IPS DF 6.9 (cell line): Measurements from ENCODE around the gene PIK3R4.
A peak's percentile ranks its signal among the peaks of the same experiment; 100 is the strongest.

Experiments
- DNase-seq: peaks from one replicate; pipeline ENCODE4 v3.0.0-alpha.2; 2013; ENCODE audit warnings: low read depth, low spot score
- H3K27ac ChIP-seq: one replicate; pipeline ENCODE4 v1.5.1; 2013; ENCODE audit warnings: low read length, control low read depth
- H3K27me3 ChIP-seq: 2 replicates; pipeline ENCODE4 v1.6.1; 2013; ENCODE audit warnings: mild to moderate bottlenecking, low read length; ENCODE audit not compliant: control insufficient read depth, insufficient read depth
- H3K36me3 ChIP-seq: 2 replicates; pipeline ENCODE4 v1.6.1; 2013; ENCODE audit warnings: low read length; ENCODE audit not compliant: control insufficient read depth, insufficient read depth
- H3K4me1 ChIP-seq: 2 replicates; pipeline ENCODE4 v1.6.1; 2013; ENCODE audit warnings: low read length; ENCODE audit not compliant: control insufficient read depth, insufficient read depth
- H3K4me3 ChIP-seq: 2 replicates; pipeline ENCODE4 v1.5.1; 2013; ENCODE audit warnings: mild to moderate bottlenecking, low read length
- H3K9me3 ChIP-seq: 2 replicates; pipeline ENCODE4 v1.6.1; 2013; ENCODE audit warnings: low read length, inconsistent platforms; ENCODE audit not compliant: control insufficient read depth, insufficient read depth
- WGBS: extraction: QIAGEN DNeasy Blood & Tissue Kit; methylation state at CpG from one replicate; pipeline ENCODE4 v1.1.7; 2013; ENCODE audit warnings: mixed read lengths, missing lambda C conversion rate; ENCODE audit not compliant: insufficient read length, insufficient coverage; 5-methylcytosine and 5-hydroxymethylcytosine counted together

The PIK3R4 gene

GRCh38 chr3:130772129-130772528 lies 25.5 kb upstream of the PIK3R4 start:
- DNase-seq: no peak
- no peak overlapping the region for H3K4me3 ChIP-seq
- no peaks in the 10 kb centered on the region for H3K36me3 ChIP-seq
- H3K9me3 ChIP-seq: no peaks in the 10 kb centered on the region
- H3K27ac ChIP-seq: no peak overlapping the region
- H3K27me3 ChIP-seq: no peaks in the 10 kb centered on the region
- no peaks in the 10 kb centered on the region for H3K4me1 ChIP-seq

DNA sequence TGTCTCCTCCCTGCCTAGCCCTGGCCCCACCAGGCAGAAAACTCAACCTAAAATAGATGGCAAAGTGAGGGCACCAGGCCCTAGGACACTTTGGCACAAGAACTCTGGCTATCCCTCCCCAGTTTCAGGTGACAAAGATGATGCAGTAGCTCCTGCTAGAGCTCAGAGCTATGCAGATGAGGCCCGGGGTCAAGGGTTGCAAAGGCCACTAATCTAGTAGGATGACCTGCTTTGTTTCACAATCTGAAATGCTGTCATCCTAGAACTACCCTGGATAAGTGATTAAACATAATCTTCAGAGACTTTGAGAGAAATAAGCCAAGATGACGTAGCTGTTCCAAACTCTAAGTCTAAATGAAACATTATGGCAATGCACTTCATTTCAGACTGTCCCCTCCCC lies 24.0 kb upstream of the PIK3R4 start:
- no peaks in the 10 kb centered on the region for H3K36me3 ChIP-seq
- no CpG with 5 or more reads among the region's 2 CpGs for WGBS

GRCh38 chr3:130761730-130762311 lies 15.2 kb upstream of the PIK3R4 start:
- no peaks in the 10 kb centered on the region for H3K4me1 ChIP-seq
- DNase-seq: no peak
- no peaks in the 10 kb centered on the region for H3K27me3 ChIP-seq
- H3K9me3 ChIP-seq: no peaks in the 10 kb centered on the region
- H3K4me3 ChIP-seq: no peak overlapping the region
- H3K27ac ChIP-seq: no peak overlapping the region
- no peaks in the 10 kb centered on the region for H3K36me3 ChIP-seq
- WGBS: no CpG with 5 or more reads among the region's 9 CpGs

More for the DNA sequence above, 24.0 kb upstream of the PIK3R4 start:
- DNase-seq: no peak
- Histone ChIP-seq H3K4me1 (no peaks in the 10 kb centered on the region), H3K27ac (no peak overlapping the region), H3K9me3 (no peaks in the 10 kb centered on the region), H3K27me3 (no peaks in the 10 kb centered on the region), H3K4me3 (no peak overlapping the region)

DNA sequence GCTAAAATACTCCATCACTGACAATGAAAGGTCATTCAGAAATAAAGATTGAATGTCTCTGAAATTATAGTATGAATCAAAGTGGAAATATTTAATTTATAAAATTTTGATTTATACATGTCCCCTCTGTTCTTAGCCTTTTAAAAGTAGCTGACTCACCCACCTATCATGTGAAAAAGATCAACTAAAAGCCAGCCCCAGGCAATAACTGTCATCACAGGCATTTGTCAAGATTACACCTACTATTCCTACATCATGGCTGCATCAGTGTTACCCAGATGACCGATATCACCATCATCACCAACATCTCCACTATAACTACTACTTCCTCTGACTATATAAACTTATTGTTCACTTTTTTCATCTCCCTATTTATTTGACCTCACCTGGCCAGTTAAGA lies 14.3 kb upstream of the PIK3R4 start:
- Histone ChIP-seq H3K27ac (no peak overlapping the region), H3K36me3 (no peaks in the 10 kb centered on the region), H3K27me3 (no peaks in the 10 kb centered on the region), H3K9me3 (no peaks in the 10 kb centered on the region), H3K4me1 (no peaks in the 10 kb centered on the region), H3K4me3 (no peak overlapping the region)
- 100% methylated on average over 1 of the region's 1 CpG for WGBS
- no peak for DNase-seq

DNA sequence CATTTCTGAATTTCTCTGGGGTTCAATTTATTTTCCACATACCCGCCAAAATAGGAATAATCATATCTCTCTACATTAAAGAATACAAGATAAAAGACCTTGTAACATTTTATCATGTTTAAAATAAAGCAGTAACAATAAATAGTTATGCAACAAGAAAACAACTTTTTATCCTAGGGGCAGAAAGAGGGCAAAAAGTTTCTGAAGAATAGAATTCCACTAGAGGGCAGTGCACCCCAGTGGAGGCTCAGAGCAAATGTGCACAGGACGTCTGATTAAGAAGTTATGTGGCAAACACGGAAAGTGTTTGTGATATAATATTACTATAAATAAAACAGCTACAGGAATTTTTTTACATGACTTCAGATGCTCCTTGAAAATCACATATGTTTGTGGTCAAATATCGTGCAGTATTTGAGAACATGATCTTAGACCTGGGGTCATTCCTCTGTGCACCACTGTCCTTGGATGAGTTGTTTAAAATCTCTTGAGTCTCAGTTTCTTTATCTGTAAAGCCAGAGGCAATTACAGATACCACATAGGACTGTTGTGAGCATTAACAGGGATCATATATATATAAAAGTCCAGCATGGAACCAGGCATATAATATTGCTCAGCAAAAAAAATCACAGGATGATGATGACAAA lies 13.2 kb upstream of the PIK3R4 start:
- H3K9me3 ChIP-seq: no peaks in the 10 kb centered on the region
- H3K27me3 ChIP-seq: no peaks in the 10 kb centered on the region
- no peak overlapping the region for H3K27ac ChIP-seq
- WGBS: no CpG with 5 or more reads among the region's 4 CpGs
- H3K4me3 ChIP-seq: no peak overlapping the region
- no peaks in the 10 kb centered on the region for H3K4me1 ChIP-seq
- DNase-seq: peak; percentile 20
- no peaks in the 10 kb centered on the region for H3K36me3 ChIP-seq

DNA sequence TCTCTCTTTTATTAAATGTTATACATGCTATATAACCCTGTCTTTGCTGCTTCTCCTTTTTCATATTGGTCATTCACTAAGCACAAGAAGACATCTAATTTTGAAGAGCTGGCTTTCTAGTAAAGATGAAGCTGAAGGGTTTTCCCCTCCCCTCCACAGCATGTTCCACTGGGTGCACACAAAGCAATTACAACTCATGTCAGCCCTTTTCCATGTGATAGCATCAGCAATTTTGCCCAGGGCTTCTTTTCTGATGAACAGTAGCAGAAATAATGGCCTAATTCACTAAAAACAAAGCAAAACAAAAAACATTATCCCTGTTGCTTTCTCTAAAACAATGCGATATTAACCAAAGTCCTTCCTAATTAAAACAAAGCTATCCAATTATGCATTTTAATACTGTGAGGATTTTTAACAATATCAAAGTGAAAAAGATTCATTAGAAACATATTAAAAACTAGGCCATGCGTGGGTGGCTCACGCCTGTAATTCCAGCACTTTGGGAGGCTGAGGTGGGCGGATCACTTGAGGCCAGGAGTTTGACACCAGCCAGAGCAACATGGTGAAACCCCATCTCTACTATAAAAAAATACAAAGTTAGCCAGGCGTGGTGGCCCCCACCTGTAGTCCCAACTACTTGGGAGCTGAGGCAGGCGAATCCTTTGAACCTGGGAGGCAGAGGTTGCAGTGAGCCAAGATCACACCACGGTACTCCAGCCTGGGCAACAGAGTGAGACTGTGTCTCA lies 12.2 kb upstream of the PIK3R4 start:
- no peak for DNase-seq
- Histone ChIP-seq H3K9me3 (no peaks in the 10 kb centered on the region), H3K4me1 (no peaks in the 10 kb centered on the region), H3K36me3 (no peaks in the 10 kb centered on the region), H3K27me3 (no peaks in the 10 kb centered on the region), H3K27ac (no peak overlapping the region), H3K4me3 (no peak overlapping the region)
- WGBS: no CpG with 5 or more reads among the region's 7 CpGs

DNA sequence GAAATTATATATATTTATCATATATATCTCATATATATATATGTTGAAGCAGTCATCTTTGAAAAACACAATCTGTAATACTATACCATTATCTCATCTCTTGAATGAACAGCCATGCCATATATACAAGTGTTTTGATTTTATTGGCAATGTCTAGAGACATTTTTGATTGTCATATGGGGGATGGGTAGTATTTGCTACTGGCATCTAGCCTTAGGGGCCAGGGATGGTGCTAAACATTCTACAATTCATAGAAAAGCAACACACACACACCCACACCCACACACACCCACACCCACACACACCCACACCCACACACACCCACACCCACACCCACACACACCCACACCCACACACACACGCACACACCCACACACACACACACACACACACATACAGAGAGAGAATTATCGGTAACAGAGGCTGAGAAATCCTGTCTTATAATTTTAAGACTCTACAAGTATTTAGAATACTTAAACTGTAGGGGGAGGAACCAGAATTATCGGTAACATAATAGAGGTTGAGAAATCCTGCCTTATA lies 11.1 kb upstream of the PIK3R4 start:
- no CpG with 5 or more reads among the region's 3 CpGs for WGBS

GRCh38 chr3:130755666-130756065 lies 9.0 kb upstream of the PIK3R4 start:
- Histone ChIP-seq H3K36me3 (no peaks in the 10 kb centered on the region), H3K4me1 (no peaks in the 10 kb centered on the region), H3K27me3 (no peaks in the 10 kb centered on the region), H3K9me3 (no peaks in the 10 kb centered on the region), H3K4me3 (no peak overlapping the region), H3K27ac (no peak overlapping the region)
- no CpG with 5 or more reads among the region's 5 CpGs for WGBS
- no peak for DNase-seq

More for the DNA sequence above, 11.1 kb upstream of the PIK3R4 start:
- no peak for DNase-seq
- Histone ChIP-seq H3K4me3 (no peak overlapping the region), H3K9me3 (no peaks in the 10 kb centered on the region), H3K27me3 (no peaks in the 10 kb centered on the region), H3K27ac (no peak overlapping the region), H3K4me1 (no peaks in the 10 kb centered on the region), H3K36me3 (no peaks in the 10 kb centered on the region)

DNA sequence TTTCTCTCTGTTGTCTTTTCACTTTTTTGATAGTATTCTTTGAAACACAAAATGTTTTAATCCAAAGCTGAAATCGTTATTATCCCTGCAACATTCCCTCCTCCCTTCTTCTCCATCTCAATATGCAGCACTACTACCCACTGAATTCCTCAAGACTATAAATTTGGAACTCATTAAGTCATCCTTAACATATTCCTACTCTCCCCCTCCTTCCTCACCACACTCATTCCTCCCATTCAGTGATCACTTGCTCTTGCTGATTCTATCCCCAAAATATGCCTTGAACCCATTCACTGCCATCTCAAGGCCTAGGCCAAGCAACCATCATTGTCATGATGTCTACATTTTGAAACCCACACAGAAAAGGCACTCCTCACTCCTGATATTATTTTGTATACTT lies 2.4 kb upstream of the PIK3R4 start:
- no peaks in the 10 kb centered on the region for H3K4me1 ChIP-seq
- DNase-seq: no peak
- no peak overlapping the region for H3K27ac ChIP-seq
- whole genome bisulfite sequencing: no CpG with 5 or more reads among the region's 1 CpG
- no peaks in the 10 kb centered on the region for H3K27me3 ChIP-seq
- H3K4me3 ChIP-seq: no peak overlapping the region
- no peaks in the 10 kb centered on the region for H3K9me3 ChIP-seq
- no peaks in the 10 kb centered on the region for H3K36me3 ChIP-seq

- no peaks in the 10 kb centered on the region for H3K4me1 ChIP-seq
- H3K4me3 ChIP-seq: no peak overlapping the region
- H3K36me3 ChIP-seq: no peaks in the 10 kb centered on the region
- no peaks in the 10 kb centered on the region for H3K27me3 ChIP-seq
- no peaks in the 10 kb centered on the region for H3K9me3 ChIP-seq
- no peak overlapping the region for H3K27ac ChIP-seq
- WGBS: no CpG with 5 or more reads among the region's 3 CpGs
- DNase-seq: no peak
Observed at GRCh38 chr3:130748467-130748861, 1.8 kb upstream of the PIK3R4 start.
